Kidney (tissue), 14 donors: ENCODE measurements around the gene CCL8. TPM values are rescaled to one million over a fixed set of nuclear protein-coding genes. Genes with fewer than 3 reads are reported as not detected.
A peak's percentile ranks its signal among the peaks of the same experiment; 100 is the strongest.
"Not testable (repeated sequence)": the region's sequence is repeated elsewhere in the genome, so short reads cannot be mapped to it uniquely, and the experiment has no call there.

ENCODE experiments used
- DNase-seq, 5 donors: peaks; one replicate each; pipeline ENCODE4 v3.0.0-alpha.2; 2013 to 2020
- FAIRE-seq: peaks from 2 replicates; lab custom pipeline; 2012; peaks lifted over from hg19 to GRCh38; lab: Jason Lieb, UNC
- H3K27ac ChIP-seq, 2 donors: one replicate each; pipeline ENCODE4 v1.7.0; 2013; ENCODE audit warnings: low read depth in 2 of 2, low read length in 2 of 2, inconsistent platforms in 1 of 2
- H3K27me3 ChIP-seq: one replicate; pipeline ENCODE4 v1.7.1; 2013; ENCODE audit warnings: low read length, inconsistent platforms; ENCODE audit not compliant: control insufficient read depth, insufficient read depth
- H3K36me3 ChIP-seq, 3 donors: one replicate each; pipeline versions ENCODE4 v1.7.0 to v1.7.1; 2013; ENCODE audit warnings: low read length in 3 of 3, control low read depth in 1 of 3, inconsistent platforms in 1 of 3; ENCODE audit not compliant: insufficient read depth in 3 of 3, control insufficient read depth in 2 of 3
- H3K4me1 ChIP-seq, 3 donors: one replicate each; pipeline versions ENCODE4 v1.7.0 to v1.7.1; 2013; ENCODE audit warnings: low read length in 3 of 3, inconsistent platforms in 1 of 3, low read depth in 1 of 3; ENCODE audit not compliant: control insufficient read depth in 2 of 3, insufficient read depth in 2 of 3
- H3K4me3 ChIP-seq, 3 donors: one replicate each; pipeline versions ENCODE4 v1.7.0 to v1.8.1; 2013; ENCODE audit warnings: low read length in 3 of 3, control low read depth in 1 of 3, inconsistent platforms in 1 of 3
- H3K9ac ChIP-seq, 3 donors: one replicate each; pipeline versions ENCODE4 v1.7.0 to v1.7.1; 2013; ENCODE audit warnings: low read length in 3 of 3, control low read depth in 1 of 3, inconsistent platforms in 1 of 3
- H3K9me3 ChIP-seq, 3 donors: one replicate each; pipeline versions ENCODE4 v1.7.0 to v1.7.1; 2013; ENCODE audit warnings: low read length in 3 of 3, control low read depth in 1 of 3, inconsistent platforms in 1 of 3; ENCODE audit not compliant: control insufficient read depth in 2 of 3, insufficient read depth in 1 of 3
- intact Hi-C: fragments of 100-400 bp; cut with DNase I; formaldehyde crosslinking; loops from one replicate; pipeline ENCODE4 v1.11.1; 2022
- polyA plus RNA-seq: library from polyadenylated mRNA; stranded (reverse); fragments of 350-450 nt; fragmentation: Illumina TruSeq; extraction: RNeasy Lipid Tissue Mini Kit (QIAGEN cat#74804); gene quantifications from one replicate; pipeline ENCODE4 v1.2.3, GENCODE V29; 2014; ENCODE audit warnings: low read depth, low replicate concordance; ENCODE audit not compliant: insufficient read depth
- total RNA-seq: library from RNA; stranded (reverse); fragmentation: NEBNext Ultra II Directional; extraction: Animal tissue kit (Norgen Biotek cat#: 25700); gene quantifications from one replicate; pipeline ENCODE4 v1.2.1, GENCODE V29; 2021
- TF ChIP-seq, protein P1 (sequence below): IDR thresholded peaks from 3 replicates; pipeline ENCODE4 v1.5.1; 2012; ENCODE audit warnings: mild to moderate bottlenecking, moderate library complexity, borderline replicate concordance; ENCODE audit not compliant: insufficient read depth; ENCODE audit errors: extremely low read depth
- donor health status: control.
- donor health status: control.
- donor health status: control.
- donor health status: control.
- donor health status: control.
- donor health status: DM: yes; HTN: yes; CAD: no.
- donor health status: Normal renal cell carcinoma (clear cell type).

Gene CCL8
- total and polyA plus RNA-seq, 2 donors from 2014 or later: not detected

DNA sequence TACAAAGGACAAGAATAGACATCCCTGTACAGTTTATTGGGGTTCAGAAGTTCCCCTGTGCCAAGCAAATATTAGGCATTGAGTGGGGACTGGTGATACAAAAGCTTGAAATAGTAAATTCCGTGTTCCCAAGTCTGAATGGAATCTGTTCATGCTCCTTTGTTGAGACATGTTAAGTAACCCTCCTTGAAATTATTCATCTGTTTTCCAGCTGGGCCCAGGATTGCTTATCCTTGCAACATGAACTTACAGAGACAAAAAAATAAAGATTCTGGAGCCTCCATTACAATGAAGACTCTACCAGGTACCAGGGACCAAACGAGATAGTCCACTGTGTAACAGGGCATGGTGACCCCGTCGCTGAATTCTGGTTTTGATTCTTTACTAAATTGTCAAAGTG lies 6.1 kb upstream of the CCL8 start:
- FAIRE-seq (no peak), DNase-seq (peak in 1 of 5 donors; percentile 74)
- no peaks in the 10 kb centered on the region for H3K36me3 ChIP-seq
- no peaks in the 10 kb centered on the region for H3K27me3 ChIP-seq
- H3K4me3 ChIP-seq: no peak overlapping the region
- no peaks in the 10 kb centered on the region for H3K9me3 ChIP-seq
- H3K27ac ChIP-seq: peak overlapping the region in 1 of 2 donors; percentile 1
- H3K9ac ChIP-seq: no peak overlapping the region
- intact Hi-C loops: loop anchor here (10.0 kb wide), 1 partner anchor 58 kb away; the partner anchor contains the start of gene CCL2
- H3K4me1 ChIP-seq: peaks cover 0 to 5% (median 0%) of the 10 kb centered on the region in 3 donors
- TF ChIP-seq, protein P1, sequence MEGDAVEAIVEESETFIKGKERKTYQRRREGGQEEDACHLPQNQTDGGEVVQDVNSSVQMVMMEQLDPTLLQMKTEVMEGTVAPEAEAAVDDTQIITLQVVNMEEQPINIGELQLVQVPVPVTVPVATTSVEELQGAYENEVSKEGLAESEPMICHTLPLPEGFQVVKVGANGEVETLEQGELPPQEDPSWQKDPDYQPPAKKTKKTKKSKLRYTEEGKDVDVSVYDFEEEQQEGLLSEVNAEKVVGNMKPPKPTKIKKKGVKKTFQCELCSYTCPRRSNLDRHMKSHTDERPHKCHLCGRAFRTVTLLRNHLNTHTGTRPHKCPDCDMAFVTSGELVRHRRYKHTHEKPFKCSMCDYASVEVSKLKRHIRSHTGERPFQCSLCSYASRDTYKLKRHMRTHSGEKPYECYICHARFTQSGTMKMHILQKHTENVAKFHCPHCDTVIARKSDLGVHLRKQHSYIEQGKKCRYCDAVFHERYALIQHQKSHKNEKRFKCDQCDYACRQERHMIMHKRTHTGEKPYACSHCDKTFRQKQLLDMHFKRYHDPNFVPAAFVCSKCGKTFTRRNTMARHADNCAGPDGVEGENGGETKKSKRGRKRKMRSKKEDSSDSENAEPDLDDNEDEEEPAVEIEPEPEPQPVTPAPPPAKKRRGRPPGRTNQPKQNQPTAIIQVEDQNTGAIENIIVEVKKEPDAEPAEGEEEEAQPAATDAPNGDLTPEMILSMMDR: no peak

DNA sequence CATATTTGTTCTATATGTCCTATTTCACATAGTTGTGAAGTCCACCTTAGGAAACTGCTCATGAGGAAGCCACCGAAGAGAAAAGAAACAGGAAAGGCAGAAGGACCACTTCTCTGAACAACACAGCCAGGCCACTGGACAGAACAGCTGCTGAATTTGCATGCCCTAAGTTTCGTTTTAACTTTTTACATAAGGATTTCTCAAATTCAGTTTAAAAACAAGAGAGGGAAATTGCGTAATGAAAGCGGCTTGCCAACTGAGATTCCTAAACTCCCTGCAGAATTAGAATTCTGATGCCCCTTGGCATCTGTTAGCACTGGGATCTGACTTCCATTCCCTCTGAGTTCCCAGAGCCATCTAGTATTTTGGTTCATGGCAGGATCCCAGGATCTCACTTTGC lies 5.0 kb upstream of the CCL8 start:
- H3K36me3 ChIP-seq: no peaks in the 10 kb centered on the region
- no peaks in the 10 kb centered on the region for H3K27me3 ChIP-seq
- DNase-seq (peak in 1 of 5 donors; percentile 23), FAIRE-seq (no peak)
- H3K9ac ChIP-seq: no peak overlapping the region
- H3K4me3 ChIP-seq: no peak overlapping the region
- TF ChIP-seq, protein P1: no peak
- no peaks in the 10 kb centered on the region for H3K9me3 ChIP-seq
- peaks cover 0 to 5% (median 0%) of the 10 kb centered on the region in 3 donors for H3K4me1 ChIP-seq
- intact Hi-C loops: loop anchor here (10.0 kb wide), 1 partner anchor 59 kb away; the partner anchor contains the start of gene CCL2
- H3K27ac ChIP-seq: peak overlapping the region in 1 of 2 donors; percentile 20

DNA sequence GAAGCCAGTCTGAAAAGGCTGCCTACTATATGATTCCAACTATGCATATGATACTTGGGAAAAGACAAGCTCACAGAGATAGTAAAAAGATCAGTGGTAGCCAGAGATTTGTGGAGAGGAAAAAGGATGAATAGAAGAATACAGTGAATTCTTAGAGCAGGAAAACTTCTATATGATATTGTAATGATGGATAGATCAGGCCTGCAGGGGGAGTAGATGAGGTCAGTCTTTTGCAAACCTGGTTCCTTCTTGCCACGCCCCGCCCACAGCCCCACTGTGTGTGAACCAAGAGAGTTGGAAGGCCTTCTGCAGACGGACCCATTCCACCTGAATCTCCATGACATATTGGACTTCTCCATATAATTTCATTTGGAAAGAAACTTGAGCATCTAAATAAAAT lies 761 bp upstream of the CCL8 start:
- intact Hi-C loops: loop anchor here (10.0 kb wide), 1 partner anchor 64 kb away; the partner anchor contains the start of gene CCL2
- Histone ChIP-seq H3K27me3 (no peaks in the 10 kb centered on the region), H3K4me1 (peaks cover 0 to 3% (median 0%) of the 10 kb centered on the region in 3 donors), H3K4me3 (no peak overlapping the region), H3K27ac (no peak overlapping the region), H3K36me3 (no peaks in the 10 kb centered on the region), H3K9ac (no peak overlapping the region), H3K9me3 (no peaks in the 10 kb centered on the region)
- TF ChIP-seq, protein P1: no peak
- DNase-seq (no peak), FAIRE-seq (no peak)

DNA sequence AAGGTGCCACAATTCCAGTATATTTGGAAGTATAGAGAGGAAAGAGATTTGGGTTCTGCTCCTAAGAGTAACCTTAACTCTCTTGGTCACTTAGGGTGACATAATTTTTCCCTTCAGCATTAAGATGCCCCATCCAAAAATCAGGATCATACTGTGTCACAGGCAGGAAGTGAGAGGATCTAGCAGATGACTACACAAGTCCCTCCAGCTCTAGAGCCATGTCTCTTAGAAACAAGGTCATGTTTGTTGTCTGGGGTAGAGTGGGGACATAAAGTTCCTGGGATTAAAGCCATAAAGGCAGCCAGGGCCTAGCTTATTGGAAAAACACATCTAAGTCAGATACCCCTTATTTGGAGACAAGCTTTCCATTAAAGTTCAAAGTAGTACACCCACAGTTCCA lies 2.7 kb downstream of the CCL8 start:
- TF ChIP-seq, protein P1: no peak
- no peaks in the 10 kb centered on the region for H3K27me3 ChIP-seq
- intact Hi-C loops: no loop called here
- no peaks in the 10 kb centered on the region for H3K36me3 ChIP-seq
- DNase-seq (no peak), FAIRE-seq (no peak)
- no peak overlapping the region for H3K4me3 ChIP-seq
- H3K27ac ChIP-seq: no peak overlapping the region
- H3K9me3 ChIP-seq: peaks cover 0 to 8% (median 0%) of the 10 kb centered on the region in 3 donors
- H3K4me1 ChIP-seq: no peaks in the 10 kb centered on the region
- no peak overlapping the region for H3K9ac ChIP-seq

DNA sequence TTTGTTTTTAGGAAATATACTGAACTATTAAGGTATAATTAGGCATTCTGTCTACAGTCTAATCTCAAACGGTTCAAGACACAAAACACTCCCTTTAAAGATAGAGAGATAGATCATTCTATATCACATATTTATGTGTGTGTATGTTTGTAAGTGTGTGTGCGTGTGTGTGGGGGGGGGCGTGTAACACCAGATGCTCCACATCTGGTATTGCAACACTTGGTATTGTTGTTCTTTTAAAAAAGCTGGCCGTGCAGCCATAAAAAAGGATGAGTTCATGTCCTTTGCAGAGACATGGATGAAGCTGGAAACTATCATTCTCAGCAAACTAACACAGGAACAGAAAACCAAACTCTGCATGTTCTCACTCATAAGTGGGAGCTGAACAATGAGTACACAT lies 8.3 kb downstream of the CCL8 start:
- H3K27ac ChIP-seq, H3K27me3 ChIP-seq, H3K4me3 ChIP-seq, intact Hi-C loops, H3K4me1 ChIP-seq, H3K9me3 ChIP-seq, FAIRE-seq, H3K36me3 ChIP-seq, H3K9ac ChIP-seq: not testable (repeated sequence)
- DNase-seq: peak in 2 of 5 donors; percentile 24 to 52
